ENCODE data around the gene EPS8L2. TPM values are rescaled to one million over a fixed set of nuclear protein-coding genes. Genes with fewer than 3 reads are reported as not detected.

Gene EPS8L2
- total and polyA plus RNA-seq, 10 of the 15 experiments (the other 5 are each of a cell fraction or from before 2014, with no cell fraction given): 0.76 to 20.0 (median 9.7) TPM

GRCh38 chr11:703506-703905, 2.5 kb upstream of the EPS8L2 start (continued):
- no peak for TF ChIP-seq ZNF592 (IDR thresholded peaks at IDR 0.05)
- no peak for TF ChIP-seq SREBF2 (IDR thresholded peaks at IDR 0.05; ENCODE audit: low read length)
- TF ChIP-seq, protein P1, sequence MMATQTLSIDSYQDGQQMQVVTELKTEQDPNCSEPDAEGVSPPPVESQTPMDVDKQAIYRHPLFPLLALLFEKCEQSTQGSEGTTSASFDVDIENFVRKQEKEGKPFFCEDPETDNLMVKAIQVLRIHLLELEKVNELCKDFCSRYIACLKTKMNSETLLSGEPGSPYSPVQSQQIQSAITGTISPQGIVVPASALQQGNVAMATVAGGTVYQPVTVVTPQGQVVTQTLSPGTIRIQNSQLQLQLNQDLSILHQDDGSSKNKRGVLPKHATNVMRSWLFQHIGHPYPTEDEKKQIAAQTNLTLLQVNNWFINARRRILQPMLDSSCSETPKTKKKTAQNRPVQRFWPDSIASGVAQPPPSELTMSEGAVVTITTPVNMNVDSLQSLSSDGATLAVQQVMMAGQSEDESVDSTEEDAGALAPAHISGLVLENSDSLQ (IDR thresholded peaks at IDR 0.05): no peak
- no peak for TF ChIP-seq TAF1 (IDR thresholded peaks at IDR 0.05; ENCODE audit: borderline replicate concordance, low read depth, low read length)
- no peak for TF ChIP-seq EP300 (IDR thresholded peaks at IDR 0.05; ENCODE audit: borderline replicate concordance in 1 of 2, control insufficient read depth in 1 of 2, low read depth in 2 of 2, low read length in 2 of 2)

- in situ Hi-C loops (cut with MboI) (no loop called here), intact Hi-C loops (cut with micrococcal nuclease; ENCODE audit: unreplicated experiment) (no loop called here)
- no peak for DNase-seq (ENCODE audit: low read depth, low spot score)
- POLR2A ChIA-PET: interaction anchor here (0.6 to 1.5 kb wide), 3 partner anchors 11 to 160 kb away, joined by 3 to 5 read pairs (median 4); no protein-coding TSS in a partner anchor
- H3K27ac ChIP-seq (ENCODE audit: control insufficient read depth, insufficient read depth): no peak overlapping the region
- H2AFZ ChIP-seq (ENCODE audit: control insufficient read depth, low read depth, low read length): no peak overlapping the region
- no TSS peak for BruUV-seq (replicated peaks)
- no peak overlapping the region for H3K4me3 ChIP-seq
- no peaks in the 10 kb centered on the region for H4K20me1 ChIP-seq (ENCODE audit: control insufficient read depth, insufficient read depth)
- H3K27me3 ChIP-seq (replicated peaks in 1 of 2; ENCODE audit: control insufficient read depth in 2 of 2, insufficient read depth in 2 of 2, low read length in 1 of 2): no peaks in the 10 kb centered on the region; a peak in 1 of 4 replicates
- SMC1A ChIA-PET (ENCODE audit: uncharacterized antibody, unreplicated experiment): interaction anchor here (0.7 kb wide), 1 partner anchor 104 kb away, joined by 3 read pairs; no protein-coding TSS in a partner anchor
- H3K36me3 ChIP-seq (ENCODE audit: control insufficient read depth in 2 of 2, insufficient read depth in 2 of 2, low read length in 1 of 2): peaks cover 0 to 5% of the 10 kb centered on the region in 2 experiments; a peak in 2 of 4 replicates
- no peak overlapping the region for H3K9ac ChIP-seq (ENCODE audit: control insufficient read depth, insufficient read depth, low read length)
- no peak for FAIRE-seq
- RAD21 ChIA-PET (ENCODE audit: unreplicated experiment): no interaction called here
- WGBS (ENCODE audit: insufficient coverage, insufficient replicate concordance, low lambda C conversion rate, missing lambda C conversion rate): 80% methylated on average over 18 of the region's 18 CpGs
- no peak overlapping the region for H3K4me2 ChIP-seq (ENCODE audit: control insufficient read depth, insufficient read depth)
- no peaks in the 10 kb centered on the region for H3K9me3 ChIP-seq (replicated peaks; ENCODE audit: control insufficient read depth, insufficient read depth, low read length)
- CTCF ChIA-PET: no interaction called here
- ATAC-seq: no peak
- no peaks in the 10 kb centered on the region for H3K79me2 ChIP-seq (ENCODE audit: control insufficient read depth, insufficient read depth, low read length)
- no peaks in the 10 kb centered on the region for H3K4me1 ChIP-seq (ENCODE audit: control insufficient read depth, insufficient read depth, low read length)
- TF ChIP-seq STAT3 (IDR thresholded peaks at IDR 0.05; ENCODE audit: low read depth, low read length) (no peak), SKIL (IDR thresholded peaks at IDR 0.05; ENCODE audit: low read depth, poor library complexity, severe bottlenecking) (no peak), E4F1 (IDR thresholded peaks at IDR 0.05; ENCODE audit: borderline replicate concordance, partially characterized antibody) (no peak)
- TF ChIP-seq, protein P2, sequence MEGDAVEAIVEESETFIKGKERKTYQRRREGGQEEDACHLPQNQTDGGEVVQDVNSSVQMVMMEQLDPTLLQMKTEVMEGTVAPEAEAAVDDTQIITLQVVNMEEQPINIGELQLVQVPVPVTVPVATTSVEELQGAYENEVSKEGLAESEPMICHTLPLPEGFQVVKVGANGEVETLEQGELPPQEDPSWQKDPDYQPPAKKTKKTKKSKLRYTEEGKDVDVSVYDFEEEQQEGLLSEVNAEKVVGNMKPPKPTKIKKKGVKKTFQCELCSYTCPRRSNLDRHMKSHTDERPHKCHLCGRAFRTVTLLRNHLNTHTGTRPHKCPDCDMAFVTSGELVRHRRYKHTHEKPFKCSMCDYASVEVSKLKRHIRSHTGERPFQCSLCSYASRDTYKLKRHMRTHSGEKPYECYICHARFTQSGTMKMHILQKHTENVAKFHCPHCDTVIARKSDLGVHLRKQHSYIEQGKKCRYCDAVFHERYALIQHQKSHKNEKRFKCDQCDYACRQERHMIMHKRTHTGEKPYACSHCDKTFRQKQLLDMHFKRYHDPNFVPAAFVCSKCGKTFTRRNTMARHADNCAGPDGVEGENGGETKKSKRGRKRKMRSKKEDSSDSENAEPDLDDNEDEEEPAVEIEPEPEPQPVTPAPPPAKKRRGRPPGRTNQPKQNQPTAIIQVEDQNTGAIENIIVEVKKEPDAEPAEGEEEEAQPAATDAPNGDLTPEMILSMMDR (IDR thresholded peaks at IDR 0.05 in 2 of 3, conservative IDR thresholded peaks at IDR 0.05 in 1 of 3; ENCODE audit: control insufficient read depth in 2 of 3, extremely low read depth in 1 of 3, insufficient read depth in 1 of 3, low read depth in 3 of 3, low read length in 3 of 3): no peak
Observed at GRCh38 chr11:704228-704674, 1.8 kb upstream of the EPS8L2 start.

Measured in GM12878 (cell line).